ENCODE data around the gene ZNF121.

GRCh38 chr19:9615844-9616243 lies 31.5 kb upstream of the ZNF121 start:
- TF ChIP-seq CTCF (IDR thresholded peaks at IDR 0.05) (no peak), EZH2 (IDR thresholded peaks at IDR 0.05; ENCODE audit: borderline replicate concordance, insufficient read depth, low read depth, low read length, poor library complexity, severe bottlenecking) (no peak)

All from B cell (primary cell).